HG02642 (cell line): ENCODE data around the gene GLIS1.

Source experiments
- ATAC-seq: cut with Tn5 transposase; IDR thresholded peaks from one replicate; pipeline ENCODE4 v1.9.1; 2021; ENCODE audit warnings: mild to moderate bottlenecking; ENCODE audit not compliant: unreplicated experiment, poor library complexity

GLIS1 gene

GRCh38 chr1:53462769-53463501 lies 276.0 kb downstream of the GLIS1 start:
- no peak for ATAC-seq

GRCh38 chr1:53462193-53462592 lies 276.8 kb downstream of the GLIS1 start:
- ATAC-seq, result no peak

GRCh38 chr1:53461323-53462044 lies 277.5 kb downstream of the GLIS1 start:
- no peak for ATAC-seq

GRCh38 chr1:53460666-53461322 lies 278.2 kb downstream of the GLIS1 start:
- ATAC-seq, result no peak

GRCh38 chr1:53460211-53460634 lies 278.7 kb downstream of the GLIS1 start:
- ATAC-seq, result no peak

- ATAC-seq, result no peak
Measured at GRCh38 chr1:53459321-53460175, 279.4 kb downstream of the GLIS1 start, which contains the start of gene DMRTB1. DMRTB1 (plus strand) TSS chr1:53459399; CDS start chr1:53459454, 55 bp downstream.

GRCh38 chr1:53458634-53459033 lies 280.3 kb downstream of the GLIS1 start:
- ATAC-seq, result no peak
